ENCODE data around the gene ALDH3B1.

The ALDH3B1 gene

DNA sequence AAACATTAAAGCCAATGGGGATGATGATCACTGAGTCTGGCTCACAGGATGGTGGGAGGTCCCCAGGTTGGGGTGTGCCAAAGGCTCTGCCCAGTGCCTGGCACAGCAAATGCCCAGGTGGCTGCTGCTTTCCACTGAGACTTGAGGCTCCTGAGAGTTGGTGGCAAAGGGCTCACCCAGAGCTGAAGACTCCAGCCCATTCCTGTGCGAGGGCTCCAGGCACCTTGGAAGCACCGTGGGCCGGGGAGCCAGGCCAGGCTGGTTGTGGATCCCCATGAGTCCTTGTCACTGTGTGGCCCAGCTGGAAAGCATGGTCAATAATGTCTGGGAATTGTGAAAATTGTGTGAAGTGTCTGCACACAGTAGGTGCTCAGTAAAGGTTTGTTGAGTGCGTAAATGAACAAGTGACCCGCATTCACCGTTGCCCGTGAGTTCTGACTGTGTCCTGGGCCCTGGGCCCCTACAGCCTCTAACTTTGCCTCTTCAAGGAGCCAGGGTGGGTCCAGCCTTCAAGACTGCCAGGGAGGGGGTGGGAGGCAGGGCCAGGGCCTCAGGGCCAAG is 3.4 kb upstream of the ALDH3B1 start:
- TF ChIP-seq JUND (IDR thresholded peaks at IDR 0.05; ENCODE audit: low read depth), result no peak
- in situ Hi-C loops (cut with HindIII; ENCODE audit: low pct_unique_long_range_greater_than_20kb, low sequenced_read_pairs), result no loop called here
- DNase-seq (ENCODE audit: low read depth in 1 of 2, low spot score in 1 of 2), result no peak

DNA sequence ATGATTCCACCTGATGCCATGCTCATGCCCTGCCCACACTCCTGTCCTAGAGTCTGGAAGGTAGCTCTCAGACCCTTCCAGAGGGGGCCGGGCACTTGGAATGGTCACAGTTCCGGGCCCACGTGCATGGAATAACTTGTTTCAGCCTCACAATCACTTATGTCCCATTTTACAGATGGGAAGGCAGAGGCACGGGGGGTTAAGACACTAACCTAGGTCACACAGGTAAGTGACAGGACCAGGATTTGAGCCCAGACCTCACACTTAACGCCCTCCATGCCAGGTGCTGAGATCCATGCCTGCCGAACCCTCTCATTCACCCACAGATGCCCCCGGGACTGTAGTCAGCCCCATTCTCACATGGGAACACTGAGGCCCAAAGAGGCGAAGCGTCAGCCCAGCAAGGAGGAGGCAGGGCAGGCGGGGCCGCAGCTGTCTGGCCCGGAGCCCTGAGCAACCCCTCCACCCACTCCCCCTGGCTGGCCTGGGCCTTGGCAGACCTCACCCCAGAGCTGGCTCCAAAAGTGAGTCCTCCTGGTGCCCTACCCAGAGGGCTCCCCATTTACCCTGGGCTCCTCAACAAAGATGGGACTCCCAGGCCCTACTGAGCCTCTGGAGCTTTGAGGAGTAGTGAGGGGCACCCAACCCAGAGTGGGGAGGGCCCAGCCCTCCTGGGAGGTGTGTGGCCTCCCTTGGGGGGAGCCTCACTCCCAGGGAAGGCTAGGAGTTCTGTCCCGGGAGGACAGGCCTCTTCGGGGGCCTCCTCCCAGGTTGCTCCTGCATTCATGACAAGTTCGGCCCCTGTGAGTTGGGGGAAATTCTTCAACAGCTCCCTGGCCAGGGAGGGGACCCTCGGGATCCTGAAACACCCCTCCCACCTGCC is 2.4 kb upstream of the ALDH3B1 start:
- in situ Hi-C loops (cut with HindIII; ENCODE audit: low pct_unique_long_range_greater_than_20kb, low sequenced_read_pairs), result no loop called here
- DNase-seq (ENCODE audit: low read depth in 1 of 2, low spot score in 1 of 2), result no peak
- no peak for TF ChIP-seq JUND (IDR thresholded peaks at IDR 0.05; ENCODE audit: low read depth)

DNA sequence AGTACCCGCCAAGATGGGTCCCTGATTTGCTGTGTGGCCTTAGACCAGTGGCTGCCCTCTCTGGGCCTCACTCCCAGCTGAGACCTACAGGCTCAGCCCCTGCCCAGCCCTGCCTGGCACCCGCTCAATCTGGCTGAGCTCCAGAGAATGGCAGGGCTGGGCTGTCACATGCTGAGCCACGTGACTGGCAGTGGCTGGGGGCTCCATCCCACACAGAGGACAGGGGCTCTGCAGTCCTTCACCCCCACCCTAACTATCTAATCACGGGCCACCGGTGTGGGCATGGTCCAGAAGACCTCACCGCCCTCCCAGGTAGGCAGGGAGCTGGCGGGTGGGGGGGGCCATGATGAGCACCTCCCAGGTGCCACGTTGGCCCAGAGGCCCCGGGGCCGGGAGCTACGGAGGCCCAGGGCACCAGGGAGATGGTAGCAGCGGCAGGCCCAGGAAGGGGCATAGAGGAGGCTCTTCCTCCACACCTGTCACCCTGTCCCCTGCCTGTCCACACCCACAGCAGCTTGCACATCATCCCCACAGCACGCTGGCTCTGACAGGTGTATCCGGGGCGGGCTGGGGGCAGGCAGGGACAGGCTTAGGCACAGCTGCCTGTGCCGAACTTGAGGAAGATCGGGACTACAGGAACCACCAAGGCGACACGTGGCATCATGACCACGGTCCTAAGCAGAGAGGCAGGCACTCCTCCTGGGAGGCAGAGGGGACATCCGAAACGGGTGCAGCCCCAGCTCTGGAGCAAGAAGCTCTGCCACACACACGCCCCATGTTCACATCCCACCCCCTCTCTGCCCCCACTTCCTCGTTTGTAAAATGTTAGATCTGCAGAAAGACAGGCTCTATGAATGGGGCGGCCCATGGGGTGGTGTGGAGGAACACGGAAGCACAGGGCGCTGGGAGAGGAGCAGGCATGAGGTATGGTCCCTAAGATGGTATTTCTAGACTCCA is 1.5 kb upstream of the ALDH3B1 start:
- in situ Hi-C loops (cut with HindIII; ENCODE audit: low pct_unique_long_range_greater_than_20kb, low sequenced_read_pairs), result no loop called here
- no peak for TF ChIP-seq JUND (IDR thresholded peaks at IDR 0.05; ENCODE audit: low read depth)
- DNase-seq (ENCODE audit: low read depth in 1 of 2, low spot score in 1 of 2), result peak in 1 of 2 experiments; percentile 66

DNA sequence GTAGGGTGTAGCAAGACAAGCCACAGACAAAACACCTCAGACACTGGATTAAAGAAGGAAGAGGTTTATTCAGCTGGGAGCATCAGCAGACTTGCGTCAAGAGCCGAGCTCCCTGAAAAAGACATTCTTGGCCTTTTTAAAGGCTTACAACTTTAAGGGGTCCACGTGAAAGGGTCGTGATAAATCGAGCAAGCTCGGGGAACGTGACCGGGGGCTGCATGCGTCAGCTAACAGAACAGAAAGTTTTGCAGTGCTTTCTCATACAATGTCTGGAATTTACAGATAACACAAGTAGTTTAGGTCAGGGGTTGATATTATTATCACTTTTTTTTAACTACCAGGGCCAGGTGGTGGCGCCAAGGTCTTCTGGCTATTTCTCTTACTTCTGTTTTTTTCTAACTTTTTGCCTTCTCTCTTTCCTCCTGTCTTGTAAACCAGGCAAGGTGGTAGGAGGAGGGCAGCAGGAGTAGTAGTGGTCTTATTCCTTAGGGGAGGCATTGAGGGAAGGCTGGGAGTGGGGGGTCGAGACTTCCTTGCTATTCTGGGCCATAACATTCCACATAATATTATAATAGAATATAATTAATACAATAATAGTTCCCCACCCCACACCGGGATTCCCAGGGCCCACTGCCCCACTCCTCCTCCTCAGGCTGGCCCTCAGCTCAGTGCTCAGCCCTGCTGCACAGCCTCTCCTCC is 587 bp upstream of the ALDH3B1 start:
- DNase-seq (ENCODE audit: low read depth in 1 of 2, low spot score in 1 of 2), result no peak
- in situ Hi-C loops (cut with HindIII; ENCODE audit: low pct_unique_long_range_greater_than_20kb, low sequenced_read_pairs), result no loop called here
- TF ChIP-seq JUND (IDR thresholded peaks at IDR 0.05; ENCODE audit: low read depth), result no peak

DNA sequence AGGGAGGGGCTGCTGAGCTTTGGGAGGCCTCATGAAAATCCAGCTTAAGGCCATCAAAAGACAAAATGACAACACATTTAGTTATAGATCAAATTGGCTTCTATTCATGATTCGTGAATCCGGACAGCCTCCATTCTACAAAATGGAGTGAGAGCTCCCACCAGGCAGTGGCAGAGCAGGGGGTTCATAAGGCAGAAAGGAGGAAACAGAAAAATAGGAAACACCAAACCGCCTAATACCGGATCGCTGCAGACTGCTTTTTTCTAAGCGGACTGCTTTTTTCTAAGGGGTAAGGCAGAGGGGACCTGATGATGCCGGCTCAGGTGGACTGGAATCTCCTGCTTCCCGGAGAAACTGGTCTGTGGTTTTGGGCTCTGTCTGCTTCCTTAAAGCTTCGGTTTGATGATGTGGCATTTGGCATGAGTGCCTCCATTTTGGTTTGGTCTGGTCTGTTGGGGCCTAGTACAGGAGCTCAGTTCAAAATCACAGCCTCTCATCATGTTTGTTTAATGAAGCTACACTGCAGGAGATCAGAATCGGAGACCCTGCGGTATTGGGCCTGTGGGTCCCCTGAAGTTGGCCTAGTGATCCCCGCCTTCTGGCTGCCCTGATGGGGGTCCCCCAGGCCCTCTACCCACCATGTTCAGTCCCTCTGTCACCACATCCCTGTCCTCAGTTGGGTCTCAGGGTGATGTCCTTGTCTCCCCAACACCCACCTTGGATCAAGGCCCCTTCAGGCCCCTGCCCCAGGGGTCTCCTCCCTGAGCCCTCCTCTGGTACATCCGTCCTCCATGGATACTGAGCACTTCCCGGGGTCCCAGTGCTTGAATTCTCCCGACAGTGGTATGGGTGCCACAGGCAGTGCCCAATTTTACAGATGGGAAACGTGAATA is 1.2 kb downstream of the ALDH3B1 start:
- DNase-seq (ENCODE audit: low read depth in 1 of 2, low spot score in 1 of 2), result no peak
- in situ Hi-C loops (cut with HindIII; ENCODE audit: low pct_unique_long_range_greater_than_20kb, low sequenced_read_pairs), result no loop called here
- no peak for TF ChIP-seq JUND (IDR thresholded peaks at IDR 0.05; ENCODE audit: low read depth)

DNA sequence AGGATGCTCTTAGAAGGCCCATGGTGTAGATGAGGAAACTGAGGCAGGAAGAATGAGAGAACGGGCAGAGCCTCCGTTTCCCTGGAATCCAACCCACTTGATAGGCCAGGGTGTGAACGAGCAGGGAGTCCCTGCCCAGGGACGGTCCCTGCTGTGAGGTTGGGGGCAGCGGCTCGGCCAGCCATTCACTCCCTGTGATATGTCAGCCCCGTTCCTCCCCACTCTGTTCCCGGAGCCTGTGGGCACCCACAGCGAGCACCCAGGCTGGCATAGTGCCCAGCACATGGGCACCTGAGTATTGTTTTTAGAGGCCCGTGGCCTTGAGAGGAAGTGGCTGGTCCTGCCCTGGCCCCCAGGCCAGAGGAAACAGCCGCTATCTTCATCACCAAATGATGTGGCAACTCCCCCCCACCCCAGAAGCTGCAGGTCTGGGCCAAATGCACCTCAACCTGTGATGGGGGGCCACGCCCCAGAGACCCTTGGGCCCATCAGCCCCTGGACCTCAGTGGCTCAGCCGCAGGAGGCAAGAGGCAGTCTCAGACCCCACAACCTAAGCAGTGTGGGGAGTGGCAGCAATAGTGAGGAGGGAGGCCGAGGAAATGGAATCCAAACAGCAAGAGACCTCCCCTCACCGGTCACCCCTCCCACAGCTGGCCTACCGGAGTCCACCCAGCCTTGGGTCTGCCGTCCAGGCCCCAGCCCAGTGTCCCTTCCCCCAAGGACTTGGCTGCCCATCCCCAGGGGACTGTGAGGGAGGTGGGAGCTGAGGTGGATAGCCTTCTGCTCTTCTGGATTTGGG is 2.1 kb downstream of the ALDH3B1 start:
- TF ChIP-seq JUND (IDR thresholded peaks at IDR 0.05; ENCODE audit: low read depth), result no peak
- DNase-seq (ENCODE audit: low read depth in 1 of 2, low spot score in 1 of 2), result no peak
- in situ Hi-C loops (cut with HindIII; ENCODE audit: low pct_unique_long_range_greater_than_20kb, low sequenced_read_pairs), result no loop called here

DNA sequence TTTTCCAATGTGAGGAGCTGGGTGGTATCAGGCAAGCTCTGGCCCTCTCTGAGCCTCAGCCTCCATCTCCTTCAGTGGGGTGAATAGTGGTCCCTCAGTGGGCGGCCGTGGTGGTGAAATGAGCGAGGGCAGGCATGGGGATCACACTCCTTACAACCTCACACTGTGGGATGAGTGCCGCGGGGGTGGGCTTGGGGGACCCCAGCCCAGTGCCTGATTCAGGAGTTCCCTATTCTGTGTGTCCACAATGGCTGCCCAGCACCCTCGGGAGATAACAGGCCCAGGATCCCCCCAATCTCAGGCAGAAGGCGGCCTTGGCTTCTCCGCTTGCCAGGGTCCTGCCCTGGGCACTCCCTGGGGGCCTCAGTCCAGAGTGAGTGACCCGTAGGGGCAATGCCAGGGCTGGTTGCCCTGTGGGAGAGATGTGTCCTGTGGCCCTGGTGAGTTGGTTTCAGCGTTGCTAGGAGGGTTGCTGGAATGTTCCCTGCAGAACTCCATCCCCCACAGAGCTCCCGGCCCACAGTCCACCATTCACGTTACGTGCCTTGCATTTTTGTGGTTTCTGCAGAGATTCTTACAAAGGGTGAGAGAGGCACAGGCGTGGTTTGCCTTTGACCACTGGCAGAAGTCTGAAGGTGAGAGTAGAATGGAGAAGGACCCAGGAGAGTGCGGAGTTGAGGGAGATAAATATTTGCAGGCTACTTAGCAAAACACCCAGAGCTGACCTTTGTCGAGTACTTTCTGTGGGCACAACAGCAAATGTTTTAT is 2.9 kb downstream of the ALDH3B1 start:
- in situ Hi-C loops (cut with HindIII; ENCODE audit: low pct_unique_long_range_greater_than_20kb, low sequenced_read_pairs), result no loop called here
- no peak for TF ChIP-seq JUND (IDR thresholded peaks at IDR 0.05; ENCODE audit: low read depth)
- DNase-seq (ENCODE audit: low read depth in 1 of 2, low spot score in 1 of 2), result peak; percentile 85 to 99

DNA sequence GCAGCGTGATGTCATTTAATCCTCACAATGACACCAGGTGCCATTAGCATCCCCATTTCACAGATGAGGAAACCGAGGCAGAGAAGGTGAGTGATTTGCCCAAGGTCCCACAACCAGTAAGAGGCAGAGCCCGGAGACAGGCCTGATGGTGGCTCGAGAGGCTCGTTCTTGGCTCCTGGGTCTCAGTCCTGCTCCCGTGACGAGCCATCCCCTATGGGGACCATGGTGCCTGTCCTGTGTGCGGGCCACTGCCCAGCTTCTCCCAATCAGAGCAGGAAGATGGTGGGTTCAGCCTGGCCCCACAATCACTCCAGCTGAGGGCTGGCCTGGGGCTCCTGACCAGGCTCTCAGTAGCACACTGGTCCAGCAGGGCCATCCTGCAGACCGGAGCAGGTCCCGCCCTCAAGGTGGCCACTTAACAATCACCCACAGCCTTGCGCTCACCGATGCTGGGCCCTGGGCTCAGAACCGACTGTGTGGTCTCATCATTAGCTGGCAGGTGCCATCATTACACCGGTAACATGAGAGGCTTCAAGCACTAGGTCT is 3.6 kb downstream of the ALDH3B1 start:
- in situ Hi-C loops (cut with HindIII; ENCODE audit: low pct_unique_long_range_greater_than_20kb, low sequenced_read_pairs), result no loop called here

DNA sequence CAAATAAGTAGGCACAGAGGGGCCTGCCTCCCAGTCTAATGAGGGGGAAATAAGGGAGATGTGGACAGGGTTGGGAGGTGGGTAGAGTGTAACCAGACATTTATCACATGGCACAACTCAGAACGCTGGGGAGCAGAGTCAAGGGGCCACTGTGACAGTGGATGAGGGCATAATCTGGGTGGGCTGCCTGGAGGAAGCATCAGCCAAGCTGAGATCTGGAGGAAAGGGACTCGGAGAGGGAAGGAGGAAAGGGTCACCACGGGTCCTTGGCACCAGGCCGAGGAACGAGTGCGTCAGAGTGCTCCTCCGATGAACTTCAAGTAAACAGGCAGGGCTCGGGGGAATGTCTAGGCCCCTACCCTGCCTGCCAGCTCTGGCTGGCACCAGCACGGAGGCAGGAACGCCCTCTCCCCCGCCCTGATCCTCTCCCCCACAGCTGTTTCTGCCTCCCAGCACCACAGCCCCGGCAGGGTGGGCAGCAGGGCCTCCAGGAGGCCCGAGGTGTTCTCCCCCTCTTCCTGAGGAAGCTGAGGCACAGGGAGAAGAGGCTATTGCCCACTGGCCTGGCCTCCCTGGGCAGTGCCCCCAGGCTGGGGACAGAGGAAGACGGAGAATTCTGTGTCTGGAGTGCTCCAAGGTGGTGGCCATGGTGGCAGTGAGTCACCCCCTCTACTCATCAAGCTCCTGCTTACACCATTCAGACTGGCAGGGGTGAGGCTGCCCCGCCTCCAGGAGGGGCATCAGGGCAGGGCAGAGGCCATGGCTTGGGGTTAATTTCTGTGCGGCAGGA is 4.2 kb downstream of the ALDH3B1 start:
- no peak for DNase-seq (ENCODE audit: low read depth in 1 of 2, low spot score in 1 of 2)
- in situ Hi-C loops (cut with HindIII; ENCODE audit: low pct_unique_long_range_greater_than_20kb, low sequenced_read_pairs), result no loop called here
- TF ChIP-seq JUND (IDR thresholded peaks at IDR 0.05; ENCODE audit: low read depth), result no peak

More for the DNA sequence above, 3.6 kb downstream of the ALDH3B1 start:
- no peak for TF ChIP-seq JUND (IDR thresholded peaks at IDR 0.05; ENCODE audit: low read depth)
- DNase-seq (ENCODE audit: low read depth in 1 of 2, low spot score in 1 of 2), result no peak
